Measurements from ENCODE around the gene TIGAR.

- TF ChIP-seq, protein P1, sequence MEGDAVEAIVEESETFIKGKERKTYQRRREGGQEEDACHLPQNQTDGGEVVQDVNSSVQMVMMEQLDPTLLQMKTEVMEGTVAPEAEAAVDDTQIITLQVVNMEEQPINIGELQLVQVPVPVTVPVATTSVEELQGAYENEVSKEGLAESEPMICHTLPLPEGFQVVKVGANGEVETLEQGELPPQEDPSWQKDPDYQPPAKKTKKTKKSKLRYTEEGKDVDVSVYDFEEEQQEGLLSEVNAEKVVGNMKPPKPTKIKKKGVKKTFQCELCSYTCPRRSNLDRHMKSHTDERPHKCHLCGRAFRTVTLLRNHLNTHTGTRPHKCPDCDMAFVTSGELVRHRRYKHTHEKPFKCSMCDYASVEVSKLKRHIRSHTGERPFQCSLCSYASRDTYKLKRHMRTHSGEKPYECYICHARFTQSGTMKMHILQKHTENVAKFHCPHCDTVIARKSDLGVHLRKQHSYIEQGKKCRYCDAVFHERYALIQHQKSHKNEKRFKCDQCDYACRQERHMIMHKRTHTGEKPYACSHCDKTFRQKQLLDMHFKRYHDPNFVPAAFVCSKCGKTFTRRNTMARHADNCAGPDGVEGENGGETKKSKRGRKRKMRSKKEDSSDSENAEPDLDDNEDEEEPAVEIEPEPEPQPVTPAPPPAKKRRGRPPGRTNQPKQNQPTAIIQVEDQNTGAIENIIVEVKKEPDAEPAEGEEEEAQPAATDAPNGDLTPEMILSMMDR (IDR thresholded peaks at IDR 0.05): no peak
- TF ChIP-seq POLR2A (IDR thresholded peaks at IDR 0.05): no peak
These were observed 49.3 kb downstream of the TIGAR start for GRCh38 chr12:4370265-4370664.
